ENCODE results near the gene UTP25.

UTP25 gene

GRCh38 chr1:209800984-209801834 lies 26.6 kb upstream of the UTP25 start:
- peak; percentile 26; the same call in 1 of the 2 replicates for TF ChIP-seq GATA2 (IDR thresholded peaks at IDR 0.05; ENCODE audit: low read depth, low read length)
- 0 out of 2 replicates have a peak, but pooled peaks have one; percentile 30 for TF ChIP-seq GATA3 (IDR thresholded peaks at IDR 0.05; ENCODE audit: low read depth, low read length)

- peak; percentile 91 for TF ChIP-seq GATA3 (IDR thresholded peaks at IDR 0.05; ENCODE audit: low read depth, low read length)
- peak; percentile 94 for TF ChIP-seq GATA2 (IDR thresholded peaks at IDR 0.05; ENCODE audit: low read depth, low read length)
Observed at GRCh38 chr1:209802117-209802779, 25.5 kb upstream of the UTP25 start.

GRCh38 chr1:209802780-209803152 lies 25.0 kb upstream of the UTP25 start:
- no peak for TF ChIP-seq GATA2 (IDR thresholded peaks at IDR 0.05; ENCODE audit: low read depth, low read length)
- no peak for TF ChIP-seq GATA3 (IDR thresholded peaks at IDR 0.05; ENCODE audit: low read depth, low read length)

- TF ChIP-seq GATA3 (IDR thresholded peaks at IDR 0.05; ENCODE audit: low read depth, low read length) (no peak), GATA2 (IDR thresholded peaks at IDR 0.05; ENCODE audit: low read depth, low read length) (no peak)
Observed at GRCh38 chr1:209803568-209803967, 24.2 kb upstream of the UTP25 start.

GRCh38 chr1:209805341-209805781 lies 22.4 kb upstream of the UTP25 start:
- TF ChIP-seq GATA3 (IDR thresholded peaks at IDR 0.05; ENCODE audit: low read depth, low read length) (no peak), GATA2 (IDR thresholded peaks at IDR 0.05; ENCODE audit: low read depth, low read length) (no peak)

GRCh38 chr1:209805875-209806760 lies 21.7 kb upstream of the UTP25 start, which contains the start of gene IRF6:
IRF6 (minus strand) TSS chr1:209806142; CDS start chr1:209801413, 4,729 bp downstream.
- TF ChIP-seq GATA3 (IDR thresholded peaks at IDR 0.05; ENCODE audit: low read depth, low read length) (no peak), GATA2 (IDR thresholded peaks at IDR 0.05; ENCODE audit: low read depth, low read length) (no peak)

GRCh38 chr1:209807509-209807908 lies 20.3 kb upstream of the UTP25 start:
- no peak for TF ChIP-seq GATA3 (IDR thresholded peaks at IDR 0.05; ENCODE audit: low read depth, low read length)
- no peak for TF ChIP-seq GATA2 (IDR thresholded peaks at IDR 0.05; ENCODE audit: low read depth, low read length)

- no peak for TF ChIP-seq GATA3 (IDR thresholded peaks at IDR 0.05; ENCODE audit: low read depth, low read length)
- TF ChIP-seq GATA2 (IDR thresholded peaks at IDR 0.05; ENCODE audit: low read depth, low read length), result 0 out of 2 replicates have a peak, but pooled peaks have one; percentile 24
Observed at GRCh38 chr1:209808059-209808581, 19.7 kb upstream of the UTP25 start.

- no peak for TF ChIP-seq GATA3 (IDR thresholded peaks at IDR 0.05; ENCODE audit: low read depth, low read length)
- TF ChIP-seq GATA2 (IDR thresholded peaks at IDR 0.05; ENCODE audit: low read depth, low read length), result no peak
Observed at GRCh38 chr1:209809611-209810010, 18.2 kb upstream of the UTP25 start.

- TF ChIP-seq GATA3 (IDR thresholded peaks at IDR 0.05; ENCODE audit: low read depth, low read length), result no peak
- peak; percentile 68; the same call in 1 of the 2 replicates for TF ChIP-seq GATA2 (IDR thresholded peaks at IDR 0.05; ENCODE audit: low read depth, low read length)
Observed at GRCh38 chr1:209810783-209811182, 17.0 kb upstream of the UTP25 start.

- TF ChIP-seq GATA2 (IDR thresholded peaks at IDR 0.05; ENCODE audit: low read depth, low read length) (no peak), GATA3 (IDR thresholded peaks at IDR 0.05; ENCODE audit: low read depth, low read length) (no peak)
Observed at GRCh38 chr1:209813902-209814301, 13.9 kb upstream of the UTP25 start.

GRCh38 chr1:209815490-209815889 lies 12.3 kb upstream of the UTP25 start:
- TF ChIP-seq GATA3 (IDR thresholded peaks at IDR 0.05; ENCODE audit: low read depth, low read length), result no peak
- no peak for TF ChIP-seq GATA2 (IDR thresholded peaks at IDR 0.05; ENCODE audit: low read depth, low read length)

- no peak for TF ChIP-seq GATA3 (IDR thresholded peaks at IDR 0.05; ENCODE audit: low read depth, low read length)
- no peak for TF ChIP-seq GATA2 (IDR thresholded peaks at IDR 0.05; ENCODE audit: low read depth, low read length)
Observed at GRCh38 chr1:209815931-209816341, 11.8 kb upstream of the UTP25 start.

Data from SH-SY5Y (cell line).